Common myeloid progenitor, CD34-positive (primary cell): Measurements from ENCODE around the gene RPL37. TPM values are rescaled to one million over a fixed set of nuclear protein-coding genes. Genes with fewer than 3 reads are reported as not detected.
"Not testable (repeated sequence)": the region's sequence is repeated elsewhere in the genome, so short reads cannot be mapped to it uniquely, and the experiment has no call there.

Experiments used
- CTCF ChIA-PET: fragments of 350-600 bp; sonication (Branson Sonifier 250); formaldehyde crosslinking; loops from one replicate; lab custom pipeline; 2021; ENCODE audit warnings: antibody characterized with exemption; lab: Charles Lee
- POLR2A ChIA-PET: fragments of 350-600 bp; sonication (Branson Sonifier 250); formaldehyde crosslinking; loops from one replicate; lab custom pipeline; 2021; ENCODE audit warnings: antibody characterized with exemption; lab: Charles Lee
- DNase-seq, 3 donors: peaks; one replicate each; pipeline versions ENCODE4 v3.0.0 to v3.0.0-alpha.2; 2013
- H3K27ac ChIP-seq, 2 experiments: 1 replicate in 1 of 2; 2 replicates in 1 of 2; pipeline ENCODE4 v1.7.0; 2013; ENCODE audit warnings: inconsistent platforms in 2 of 2, low read length in 2 of 2, mild to moderate bottlenecking in 2 of 2, low read depth in 1 of 2, moderate library complexity in 1 of 2; ENCODE audit not compliant: severe bottlenecking in 2 of 2, insufficient read depth in 1 of 2, poor library complexity in 1 of 2
- H3K27me3 ChIP-seq, 5 experiments: replicated peaks in 2 of 5; 1 replicate in 3 of 5; 2 replicates in 2 of 5; pipeline versions ENCODE4 v1.6.1 to v1.7.0; 2013; ENCODE audit warnings: low read length in 4 of 5, mild to moderate bottlenecking in 2 of 5, moderate library complexity in 2 of 5, inconsistent platforms in 1 of 5; ENCODE audit not compliant: insufficient read depth in 5 of 5, control insufficient read depth in 4 of 5
- H3K36me3 ChIP-seq, 4 experiments: 1 replicate in 2 of 4; 2 replicates in 2 of 4; pipeline versions ENCODE4 v1.6.1 to v1.7.0; 2013; ENCODE audit warnings: low read length in 3 of 4, control low read depth in 1 of 4, mild to moderate bottlenecking in 1 of 4; ENCODE audit not compliant: control insufficient read depth in 4 of 4, insufficient read depth in 4 of 4
- H3K4me1 ChIP-seq, 4 experiments: 1 replicate in 3 of 4; 2 replicates in 1 of 4; pipeline versions ENCODE4 v1.6.1 to v1.7.1; 2013; ENCODE audit warnings: low read length in 3 of 4, mild to moderate bottlenecking in 3 of 4, control low read depth in 1 of 4, inconsistent platforms in 1 of 4, moderate library complexity in 1 of 4; ENCODE audit not compliant: control insufficient read depth in 4 of 4, insufficient read depth in 4 of 4; ENCODE audit errors: control extremely low read depth in 1 of 4
- H3K4me3 ChIP-seq, 7 experiments: 1 replicate in 4 of 7; 2 replicates in 3 of 7; pipeline versions ENCODE4 v1.5.1 to v1.7.0; 2013; ENCODE audit warnings: mild to moderate bottlenecking in 7 of 7, low read length in 6 of 7, moderate library complexity in 6 of 7, inconsistent platforms in 2 of 7, low read depth in 2 of 7, control low read depth in 1 of 7; ENCODE audit not compliant: insufficient read depth in 4 of 7, control insufficient read depth in 1 of 7; ENCODE audit errors: extremely low read depth in 1 of 7
- H3K9me3 ChIP-seq, 5 experiments: 1 replicate in 4 of 5; 2 replicates in 1 of 5; pipeline versions ENCODE4 v1.6.1 to v1.7.1; 2013; ENCODE audit warnings: low read length in 4 of 5, mild to moderate bottlenecking in 2 of 5, inconsistent platforms in 1 of 5, low read depth in 1 of 5, moderate library complexity in 1 of 5; ENCODE audit not compliant: control insufficient read depth in 4 of 5, insufficient read depth in 2 of 5; ENCODE audit errors: control extremely low read depth in 1 of 5
- WGBS: methylation state at CpG from one replicate; pipeline ENCODE4 v1.1.5; 2013; ENCODE audit not compliant: insufficient coverage; 5-methylcytosine and 5-hydroxymethylcytosine counted together
- polyA plus RNA-seq: library from polyadenylated mRNA; unstranded; fragments of 120-200 nt; gene quantifications from one replicate; pipeline ENCODE4 v1.2.1, GENCODE V29; 2013

The RPL37 gene
- 4,237 TPM for polyA plus RNA-seq

- Histone ChIP-seq H3K27ac (peak within 1 kb of the TSS; percentile 67 to 94), H3K4me1 (peaks cover 8 to 27% (median 21%) of the 10 kb centered on the region in 4 experiments), H3K27me3 (no peaks in the 10 kb centered on the region), H3K36me3 (peaks cover 20 to 43% (median 34%) of the 10 kb centered on the region in 4 experiments), H3K9me3 (no peaks in the 10 kb centered on the region), H3K4me3 (peak within 1 kb of the TSS; percentile 46 to 96 (median 89))
- 6% methylated on average over 44 of the region's 61 CpGs for WGBS
- ChIA-PET CTCF (interaction anchor here (1.8 kb wide), 1 partner anchor 60 kb away, joined by 4 read pairs; no protein-coding TSS in a partner anchor), POLR2A (interaction anchor here (0.6 kb wide), 1 partner anchor 1567 kb away, joined by 3 read pairs; no protein-coding TSS in a partner anchor)
- DNase-seq, result peak; percentile 92 to 95 (median 93)
These were observed at the start of gene RPL37 for GRCh38 chr5:40834849-40835787. RPL37 (minus strand) TSS chr5:40835222; CDS start chr5:40835185, 37 bp downstream.

- H3K9me3 ChIP-seq, H3K4me3 ChIP-seq, H3K27ac ChIP-seq, CTCF ChIA-PET, H3K4me1 ChIP-seq, H3K27me3 ChIP-seq, POLR2A ChIA-PET, H3K36me3 ChIP-seq, DNase-seq: not testable (repeated sequence)
- no CpG with 5 or more reads among the region's 1 CpG for WGBS
These were observed 48.0 kb upstream of the RPL37 start for GRCh38 chr5:40883051-40883450.

GRCh38 chr5:40882291-40882690, 47.3 kb upstream of the RPL37 start:
- ChIA-PET POLR2A (no interaction called here), CTCF (no interaction called here)
- DNase-seq, result no peak
- Histone ChIP-seq H3K4me1 (no peaks in the 10 kb centered on the region), H3K9me3 (peaks cover 0 to 4% (median 3%) of the 10 kb centered on the region in 5 experiments), H3K36me3 (no peaks in the 10 kb centered on the region), H3K27ac (no peak overlapping the region), H3K27me3 (peaks cover 0 to 2% (median 0%) of the 10 kb centered on the region in 5 experiments), H3K4me3 (no peak overlapping the region)
- 100% methylated on average over 4 of the region's 4 CpGs for WGBS

GRCh38 chr5:40879163-40879942, 44.3 kb upstream of the RPL37 start:
- peak; percentile 22 to 46 (median 40) for DNase-seq
- peaks cover 0 to 2% (median 0%) of the 10 kb centered on the region in 5 experiments for H3K27me3 ChIP-seq
- H3K9me3 ChIP-seq, result peaks cover 0 to 5% (median 3%) of the 10 kb centered on the region in 5 experiments
- H3K4me1 ChIP-seq, result no peaks in the 10 kb centered on the region
- no peaks in the 10 kb centered on the region for H3K36me3 ChIP-seq
- WGBS, result 80% methylated on average over 1 of the region's 10 CpGs
- no peak overlapping the region for H3K27ac ChIP-seq
- CTCF ChIA-PET, result interaction anchor here (0.6 to 1.6 kb wide), 5 partner anchors 53 to 1166 kb away, joined by 3 to 4 read pairs (median 4); no protein-coding TSS in a partner anchor
- no peak overlapping the region for H3K4me3 ChIP-seq
- POLR2A ChIA-PET, result no interaction called here

GRCh38 chr5:40877371-40877988, 42.5 kb upstream of the RPL37 start:
- WGBS, result 100% methylated on average over 5 of the region's 6 CpGs
- Histone ChIP-seq H3K4me1 (no peaks in the 10 kb centered on the region), H3K27me3 (no peaks in the 10 kb centered on the region), H3K36me3 (no peaks in the 10 kb centered on the region), H3K4me3 (no peak overlapping the region), H3K27ac (no peak overlapping the region), H3K9me3 (peaks cover 0 to 5% (median 2%) of the 10 kb centered on the region in 5 experiments)
- POLR2A ChIA-PET, result no interaction called here
- no peak for DNase-seq
- CTCF ChIA-PET, result interaction anchor here (1.3 kb wide), 1 partner anchor 51 kb away, joined by 4 read pairs; no protein-coding TSS in a partner anchor

GRCh38 chr5:40875958-40876357, 40.9 kb upstream of the RPL37 start:
- Histone ChIP-seq H3K9me3 (peaks cover 0 to 5% (median 0%) of the 10 kb centered on the region in 5 experiments), H3K4me3 (no peak overlapping the region), H3K36me3 (no peaks in the 10 kb centered on the region), H3K27me3 (no peaks in the 10 kb centered on the region), H3K27ac (no peak overlapping the region), H3K4me1 (no peaks in the 10 kb centered on the region)
- CTCF ChIA-PET, result interaction anchor here (1.5 kb wide), 1 partner anchor 16 kb away, joined by 3 read pairs; no protein-coding TSS in a partner anchor
- WGBS, result 94% methylated on average over 3 of the region's 3 CpGs
- POLR2A ChIA-PET, result no interaction called here
- DNase-seq, result no peak
